DOHH2 (cell line): ENCODE results near the gene URI1.

Experiments used
- CTCF ChIP-seq: fragments of 200-600 bp; sonication (generic); IDR thresholded peaks from one replicate; pipeline ENCODE4 v1.5.1; 2014; ENCODE audit warnings: antibody characterized with exemption, mild to moderate bottlenecking, low read depth, low read length; ENCODE audit not compliant: poor library complexity, severe bottlenecking
- EZH2phosphoT487 ChIP-seq: fragments of 200-600 bp; sonication (generic); IDR thresholded peaks from 2 replicates; pipeline ENCODE4 v1.6.1; 2017; ENCODE audit warnings: borderline replicate concordance, mild to moderate bottlenecking, antibody characterized with exemption, low read length, moderate library complexity, mixed read lengths

GRCh38 chr19:29967623-29968022, 25.6 kb downstream of the URI1 start:
- TF ChIP-seq CTCF (no peak), EZH2phosphoT487 (no peak)
